ENCODE results near the gene IRF3.

- TF ChIP-seq CTCF (IDR thresholded peaks at IDR 0.05; ENCODE audit: low read depth, low read length, poor library complexity, severe bottlenecking) (no peak), EZH2phosphoT487 (IDR thresholded peaks at IDR 0.05; ENCODE audit: borderline replicate concordance, low read length) (no peak)
These were observed at the start of gene IRF3, which contains the start of gene BCL2L12 for GRCh38 chr19:49665351-49666119.

All from DOHH2 (cell line).